Measurements from ENCODE around the gene SLC17A1. TPM values are rescaled to one million over a fixed set of nuclear protein-coding genes. Genes with fewer than 3 reads are reported as not detected.

The SLC17A1 gene
- total and polyA plus RNA-seq, 3 experiments from 2014 or later: not detected

- Histone ChIP-seq H3K36me3 (ENCODE audit: insufficient read depth, low read length) (no peaks in the 10 kb centered on the region), H3K27ac (ENCODE audit: low read depth, low read length) (no peak overlapping the region), H3K27me3 (ENCODE audit: insufficient read depth, low read length, poor library complexity, severe bottlenecking) (no peaks in the 10 kb centered on the region), H3K4me3 (ENCODE audit: low read length) (no peak overlapping the region), H3K9me3 (ENCODE audit: low read length) (no peaks in the 10 kb centered on the region), H3K4me1 (ENCODE audit: insufficient read depth, low read length) (no peaks in the 10 kb centered on the region)
- H3K27me3 Mint-ChIP-seq: peaks cover 0 to 4% of the 10 kb centered on the region in 2 donors
- no peaks in the 10 kb centered on the region for H3K36me3 Mint-ChIP-seq
- POLR2A ChIA-PET: no interaction called here
- no peak overlapping the region for H3K27ac Mint-ChIP-seq
- no peaks in the 10 kb centered on the region for H3K4me1 Mint-ChIP-seq
- DNase-seq: no peak
- CTCF ChIA-PET: interaction anchor here (0.6 to 2.6 kb wide), 6 partner anchors 93 to 212 kb away, joined by 3 to 11 read pairs (median 4); no protein-coding TSS in a partner anchor
- no peaks in the 10 kb centered on the region for H3K9me3 Mint-ChIP-seq
- H3K4me3 Mint-ChIP-seq: no peak overlapping the region
Observed at GRCh38 chr6:25789475-25789874, 42.4 kb downstream of the SLC17A1 start.

- Mint-ChIP-seq H3K27me3 (peaks cover 0 to 4% of the 10 kb centered on the region in 2 donors), H3K36me3 (no peaks in the 10 kb centered on the region), H3K9me3 (no peaks in the 10 kb centered on the region), H3K4me1 (no peaks in the 10 kb centered on the region), H3K4me3 (no peak overlapping the region), H3K27ac (peak overlapping the region in 2 of 8 donors; percentile 5 to 40)
- ChIA-PET CTCF (interaction anchor here (0.9 to 2.6 kb wide), 13 partner anchors 21 to 215 kb away, joined by 3 to 11 read pairs (median 3); no protein-coding TSS in a partner anchor), POLR2A (no interaction called here)
- no peaks in the 10 kb centered on the region for H3K9me3 ChIP-seq (ENCODE audit: low read length)
- H3K36me3 ChIP-seq (ENCODE audit: insufficient read depth, low read length): no peaks in the 10 kb centered on the region
- no peak overlapping the region for H3K4me3 ChIP-seq (ENCODE audit: low read length)
- H3K4me1 ChIP-seq (ENCODE audit: insufficient read depth, low read length): no peaks in the 10 kb centered on the region
- peak; percentile 3 to 56 (median 12) for DNase-seq
- no peak overlapping the region for H3K27ac ChIP-seq (ENCODE audit: low read depth, low read length)
- H3K27me3 ChIP-seq (ENCODE audit: insufficient read depth, low read length, poor library complexity, severe bottlenecking): no peaks in the 10 kb centered on the region
Observed at GRCh38 chr6:25788305-25788922, 43.4 kb downstream of the SLC17A1 start.

- H3K36me3 Mint-ChIP-seq: no peaks in the 10 kb centered on the region
- POLR2A ChIA-PET: no interaction called here
Observed at GRCh38 chr6:25787428-25787827, 44.4 kb downstream of the SLC17A1 start.

GRCh38 chr6:25781134-25781533, 50.7 kb downstream of the SLC17A1 start:
- CTCF ChIA-PET: no interaction called here
- H3K4me3 Mint-ChIP-seq: no peak overlapping the region
- no peaks in the 10 kb centered on the region for H3K36me3 Mint-ChIP-seq
- no peak overlapping the region for H3K27ac Mint-ChIP-seq
- H3K9me3 Mint-ChIP-seq: no peaks in the 10 kb centered on the region
- H3K4me1 Mint-ChIP-seq: no peaks in the 10 kb centered on the region
- Histone ChIP-seq H3K4me1 (ENCODE audit: insufficient read depth, low read length) (no peaks in the 10 kb centered on the region), H3K27ac (ENCODE audit: low read depth, low read length) (no peak overlapping the region), H3K27me3 (ENCODE audit: insufficient read depth, low read length, poor library complexity, severe bottlenecking) (no peaks in the 10 kb centered on the region), H3K9me3 (ENCODE audit: low read length) (no peaks in the 10 kb centered on the region), H3K4me3 (ENCODE audit: low read length) (no peak overlapping the region), H3K36me3 (ENCODE audit: insufficient read depth, low read length) (no peaks in the 10 kb centered on the region)
- POLR2A ChIA-PET: no interaction called here
- peaks cover 5 to 21% of the 10 kb centered on the region in 2 donors for H3K27me3 Mint-ChIP-seq
- no peak for DNase-seq

More at GRCh38 chr6:25787428-25787827, 44.4 kb downstream of the SLC17A1 start:
- no peaks in the 10 kb centered on the region for H3K4me1 ChIP-seq (ENCODE audit: insufficient read depth, low read length)
- CTCF ChIA-PET: interaction anchor here (0.9 to 2.6 kb wide), 6 partner anchors 20 to 216 kb away, joined by 3 to 11 read pairs (median 3); no protein-coding TSS in a partner anchor
- no peaks in the 10 kb centered on the region for H3K9me3 ChIP-seq (ENCODE audit: low read length)
- no peak overlapping the region for H3K4me3 ChIP-seq (ENCODE audit: low read length)
- no peak overlapping the region for H3K4me3 Mint-ChIP-seq
- no peaks in the 10 kb centered on the region for H3K27me3 ChIP-seq (ENCODE audit: insufficient read depth, low read length, poor library complexity, severe bottlenecking)
- DNase-seq: no peak
- H3K27ac ChIP-seq (ENCODE audit: low read depth, low read length): no peak overlapping the region
- H3K27ac Mint-ChIP-seq: no peak overlapping the region
- no peaks in the 10 kb centered on the region for H3K4me1 Mint-ChIP-seq
- no peaks in the 10 kb centered on the region for H3K36me3 ChIP-seq (ENCODE audit: insufficient read depth, low read length)
- peaks cover under 1 to 3% of the 10 kb centered on the region in 2 donors for H3K27me3 Mint-ChIP-seq
- no peaks in the 10 kb centered on the region for H3K9me3 Mint-ChIP-seq

GRCh38 chr6:25777856-25778649, 53.8 kb downstream of the SLC17A1 start:
- H3K4me3 Mint-ChIP-seq: no peak overlapping the region
- Histone ChIP-seq H3K9me3 (ENCODE audit: low read length) (no peaks in the 10 kb centered on the region), H3K27ac (ENCODE audit: low read depth, low read length) (no peak overlapping the region), H3K27me3 (ENCODE audit: insufficient read depth, low read length, poor library complexity, severe bottlenecking) (no peaks in the 10 kb centered on the region), H3K4me3 (ENCODE audit: low read length) (no peak overlapping the region), H3K36me3 (ENCODE audit: insufficient read depth, low read length) (no peaks in the 10 kb centered on the region), H3K4me1 (ENCODE audit: insufficient read depth, low read length) (no peaks in the 10 kb centered on the region)
- H3K9me3 Mint-ChIP-seq: no peaks in the 10 kb centered on the region
- no peaks in the 10 kb centered on the region for H3K4me1 Mint-ChIP-seq
- H3K27me3 Mint-ChIP-seq: peaks cover 5 to 21% of the 10 kb centered on the region in 2 donors
- no peak overlapping the region for H3K27ac Mint-ChIP-seq
- no peak for DNase-seq
- H3K36me3 Mint-ChIP-seq: no peaks in the 10 kb centered on the region
- ChIA-PET POLR2A (no interaction called here), CTCF (no interaction called here)

- Histone ChIP-seq H3K36me3 (ENCODE audit: insufficient read depth, low read length) (no peaks in the 10 kb centered on the region), H3K27me3 (ENCODE audit: insufficient read depth, low read length, poor library complexity, severe bottlenecking) (no peaks in the 10 kb centered on the region), H3K4me1 (ENCODE audit: insufficient read depth, low read length) (no peaks in the 10 kb centered on the region), H3K4me3 (ENCODE audit: low read length) (no peak overlapping the region), H3K27ac (ENCODE audit: low read depth, low read length) (no peak overlapping the region), H3K9me3 (ENCODE audit: low read length) (no peaks in the 10 kb centered on the region)
- Mint-ChIP-seq H3K36me3 (no peaks in the 10 kb centered on the region), H3K27me3 (peaks cover 11 to 25% of the 10 kb centered on the region in 2 donors), H3K4me1 (no peaks in the 10 kb centered on the region), H3K27ac (no peak overlapping the region), H3K4me3 (no peak overlapping the region), H3K9me3 (no peaks in the 10 kb centered on the region)
- DNase-seq: no peak
- ChIA-PET POLR2A (no interaction called here), CTCF (no interaction called here)
Observed at GRCh38 chr6:25777031-25777430, 54.8 kb downstream of the SLC17A1 start.

GRCh38 chr6:25774120-25774715, 57.6 kb downstream of the SLC17A1 start:
- Mint-ChIP-seq H3K27ac (no peak overlapping the region), H3K4me3 (no peak overlapping the region), H3K36me3 (no peaks in the 10 kb centered on the region), H3K27me3 (peaks cover 18 to 38% of the 10 kb centered on the region in 2 donors), H3K4me1 (no peaks in the 10 kb centered on the region), H3K9me3 (no peaks in the 10 kb centered on the region)
- POLR2A ChIA-PET: no interaction called here
- CTCF ChIA-PET: no interaction called here
- Histone ChIP-seq H3K4me1 (ENCODE audit: insufficient read depth, low read length) (no peaks in the 10 kb centered on the region), H3K4me3 (ENCODE audit: low read length) (no peak overlapping the region), H3K9me3 (ENCODE audit: low read length) (no peaks in the 10 kb centered on the region), H3K36me3 (ENCODE audit: insufficient read depth, low read length) (no peaks in the 10 kb centered on the region), H3K27ac (ENCODE audit: low read depth, low read length) (no peak overlapping the region), H3K27me3 (ENCODE audit: insufficient read depth, low read length, poor library complexity, severe bottlenecking) (peaks cover 3% of the 10 kb centered on the region)
- DNase-seq: no peak

- H3K9me3 ChIP-seq (ENCODE audit: low read length): no peaks in the 10 kb centered on the region
- no peaks in the 10 kb centered on the region for H3K4me1 Mint-ChIP-seq
- CTCF ChIA-PET: no interaction called here
- H3K27me3 Mint-ChIP-seq: peaks cover 14 to 44% of the 10 kb centered on the region in 2 donors
- H3K27me3 ChIP-seq (ENCODE audit: insufficient read depth, low read length, poor library complexity, severe bottlenecking): peaks cover 3% of the 10 kb centered on the region
- DNase-seq: no peak
- POLR2A ChIA-PET: no interaction called here
- H3K27ac Mint-ChIP-seq: no peak overlapping the region
- no peaks in the 10 kb centered on the region for H3K4me1 ChIP-seq (ENCODE audit: insufficient read depth, low read length)
- no peaks in the 10 kb centered on the region for H3K9me3 Mint-ChIP-seq
- no peak overlapping the region for H3K4me3 Mint-ChIP-seq
- H3K27ac ChIP-seq (ENCODE audit: low read depth, low read length): no peak overlapping the region
- H3K36me3 Mint-ChIP-seq: no peaks in the 10 kb centered on the region
- H3K4me3 ChIP-seq (ENCODE audit: low read length): no peak overlapping the region
- no peaks in the 10 kb centered on the region for H3K36me3 ChIP-seq (ENCODE audit: insufficient read depth, low read length)
Observed at GRCh38 chr6:25769983-25770382, 61.9 kb downstream of the SLC17A1 start.
